ENCODE measurements around the gene MORN3. TPM values are rescaled to one million over a fixed set of nuclear protein-coding genes. Genes with fewer than 3 reads are reported as not detected.

MORN3 gene
- 0.16 and 0.51 TPM in 2 replicates for total RNA-seq

GRCh38 chr12:121669521-121669900, at the start of gene MORN3:
TSS of gene MORN3 (minus strand) at chr12:121669654. CDS start at chr12:121669483, 171 bp downstream.

GRCh38 chr12:121712461-121713256, 43.2 kb upstream of the MORN3 start, which contains the start of gene TMEM120B:
TSS of gene TMEM120B (plus strand) at chr12:121712752. CDS start at chr12:121712896, 144 bp downstream.

GRCh38 chr12:121626087-121626852, 43.2 kb downstream of the MORN3 start, which contains the start of gene ORAI1:
TSS of gene ORAI1 (plus strand) at chr12:121626530.

Other genes starting within 250 kb of the MORN3 start
- 20.3 and 48.1 TPM in 2 replicates for gene KDM2B, start 88.6 kb downstream of the MORN3 start, total RNA-seq
- gene ORAI1, start 43.1 kb downstream of the MORN3 start, total RNA-seq, result 18.1 and 23.6 TPM in 2 replicates
- 10.3 and 12.4 TPM in 2 replicates for gene TMEM120B, start 43.1 kb upstream of the MORN3 start, total RNA-seq
- 131 and 170 TPM in 2 replicates for gene RHOF, start 124.0 kb upstream of the MORN3 start, total RNA-seq
- gene SETD1B, start 134.4 kb upstream of the MORN3 start, total RNA-seq, result 6.8 and 12.3 TPM in 2 replicates
- not detected in 2 replicates for gene HPD, start 189.2 kb upstream of the MORN3 start, total RNA-seq
- 76.9 and 86.2 TPM in 2 replicates for gene PSMD9, start 219.1 kb upstream of the MORN3 start, total RNA-seq
- gene CFAP251, start 248.9 kb upstream of the MORN3 start, total RNA-seq, result 1.8 and 4.9 TPM in 2 replicates